Parathyroid adenoma (tissue), 2 donors: ENCODE measurements around the gene RFLNA.

Experiments
- H2AFZ ChIP-seq: fragments of 300-600 bp; sonication (generic); one replicate; pipeline ENCODE4 v1.7.0; 2017; ENCODE audit warnings: antibody characterized with exemption, mild to moderate bottlenecking
- H3K27ac ChIP-seq: fragments of 300-600 bp; sonication (generic); one replicate; pipeline ENCODE4 v1.7.0; 2017
- H3K27me3 ChIP-seq: fragments of 300-600 bp; sonication (generic); one replicate; pipeline ENCODE4 v1.7.0; 2017; ENCODE audit warnings: low read length; ENCODE audit not compliant: control insufficient read depth, insufficient read depth
- H3K36me3 ChIP-seq: fragments of 300-600 bp; sonication (generic); one replicate; pipeline ENCODE4 v1.7.0; 2017; ENCODE audit warnings: low read length; ENCODE audit not compliant: control insufficient read depth, insufficient read depth
- H3K4me1 ChIP-seq: fragments of 300-600 bp; sonication (generic); one replicate; pipeline ENCODE4 v1.7.0; 2017; ENCODE audit warnings: control low read depth
- H3K4me2 ChIP-seq: fragments of 300-600 bp; sonication (generic); one replicate; pipeline ENCODE4 v1.7.0; 2017; ENCODE audit warnings: low read length
- H3K4me3 ChIP-seq: fragments of 300-600 bp; sonication (generic); one replicate; pipeline ENCODE4 v1.7.0; 2017; ENCODE audit warnings: low read depth, low read length
- H3K79me2 ChIP-seq: fragments of 300-600 bp; sonication (generic); one replicate; pipeline ENCODE4 v1.7.0; 2017; ENCODE audit warnings: control low read depth
- H3K9ac ChIP-seq: fragments of 300-600 bp; sonication (generic); one replicate; pipeline ENCODE4 v1.7.0; 2017; ENCODE audit warnings: mild to moderate bottlenecking
- H3K9me3 ChIP-seq: fragments of 300-600 bp; sonication (generic); one replicate; pipeline ENCODE4 v1.7.0; 2017; ENCODE audit warnings: low read length; ENCODE audit not compliant: control insufficient read depth
- CTCF ChIP-seq: fragments of 300-600 bp; sonication (generic); IDR thresholded peaks from one replicate; pipeline ENCODE4 v1.7.0; 2017; ENCODE audit warnings: antibody characterized with exemption, mild to moderate bottlenecking
- donor health status: primary hyperparathyroidism.

Gene RFLNA

GRCh38 chr12:124279846-124280360, 15.0 kb upstream of the RFLNA start:
- Histone ChIP-seq H2AFZ (no peak overlapping the region), H3K4me2 (no peak overlapping the region), H3K27ac (no peak overlapping the region), H3K4me1 (no peaks in the 10 kb centered on the region), H3K9me3 (no peaks in the 10 kb centered on the region), H3K27me3 (no peaks in the 10 kb centered on the region), H3K4me3 (no peak overlapping the region), H3K79me2 (no peaks in the 10 kb centered on the region), H3K36me3 (no peaks in the 10 kb centered on the region), H3K9ac (no peak overlapping the region)
- TF ChIP-seq CTCF, result no peak

GRCh38 chr12:124281309-124281708, 13.6 kb upstream of the RFLNA start:
- H3K36me3 ChIP-seq, result no peaks in the 10 kb centered on the region
- no peak for TF ChIP-seq CTCF
- H3K4me1 ChIP-seq, result no peaks in the 10 kb centered on the region
- no peaks in the 10 kb centered on the region for H3K79me2 ChIP-seq
- no peaks in the 10 kb centered on the region for H3K27me3 ChIP-seq
- H3K9me3 ChIP-seq, result no peaks in the 10 kb centered on the region
- no peak overlapping the region for H3K4me2 ChIP-seq
- no peak overlapping the region for H3K9ac ChIP-seq
- no peak overlapping the region for H3K4me3 ChIP-seq
- no peak overlapping the region for H2AFZ ChIP-seq
- H3K27ac ChIP-seq, result no peak overlapping the region

GRCh38 chr12:124282287-124282686, 12.6 kb upstream of the RFLNA start:
- H2AFZ ChIP-seq, result no peak overlapping the region
- H3K27ac ChIP-seq, result no peak overlapping the region
- H3K9ac ChIP-seq, result no peak overlapping the region
- H3K9me3 ChIP-seq, result no peaks in the 10 kb centered on the region
- no peaks in the 10 kb centered on the region for H3K27me3 ChIP-seq
- no peaks in the 10 kb centered on the region for H3K36me3 ChIP-seq
- no peak overlapping the region for H3K4me3 ChIP-seq
- no peak for TF ChIP-seq CTCF
- H3K79me2 ChIP-seq, result no peaks in the 10 kb centered on the region
- no peak overlapping the region for H3K4me2 ChIP-seq
- H3K4me1 ChIP-seq, result no peaks in the 10 kb centered on the region

GRCh38 chr12:124283326-124283725, 11.6 kb upstream of the RFLNA start:
- Histone ChIP-seq H3K4me3 (no peak overlapping the region), H3K79me2 (no peaks in the 10 kb centered on the region), H3K27ac (no peak overlapping the region), H3K9me3 (no peaks in the 10 kb centered on the region), H3K36me3 (no peaks in the 10 kb centered on the region), H3K27me3 (no peaks in the 10 kb centered on the region), H3K4me1 (no peaks in the 10 kb centered on the region), H3K4me2 (no peak overlapping the region), H3K9ac (no peak overlapping the region), H2AFZ (no peak overlapping the region)
- TF ChIP-seq CTCF, result no peak

GRCh38 chr12:124284368-124284767, 10.5 kb upstream of the RFLNA start:
- TF ChIP-seq CTCF, result no peak
- H3K36me3 ChIP-seq, result no peaks in the 10 kb centered on the region

More at GRCh38 chr12:124284368-124284767, 10.5 kb upstream of the RFLNA start:
- Histone ChIP-seq H3K27ac (no peak overlapping the region), H3K9ac (no peak overlapping the region), H3K79me2 (no peaks in the 10 kb centered on the region), H3K9me3 (no peaks in the 10 kb centered on the region), H3K4me3 (no peak overlapping the region), H3K27me3 (no peaks in the 10 kb centered on the region), H3K4me2 (no peak overlapping the region), H2AFZ (no peak overlapping the region), H3K4me1 (no peaks in the 10 kb centered on the region)
